HG03575 (cell line): ENCODE measurements around the gene PIWIL1.

Source experiments
- ATAC-seq: cut with Tn5 transposase; IDR thresholded peaks from one replicate; pipeline ENCODE4 v1.9.1; 2021; ENCODE audit not compliant: unreplicated experiment, insufficient number of reproducible peaks, low FRiP score; ENCODE audit errors: extremely low read depth

The PIWIL1 gene

GRCh38 chr12:130367003-130367402 is 29.3 kb downstream of the PIWIL1 start:
- no peak for ATAC-seq

- ATAC-seq, result no peak
Observed at GRCh38 chr12:130367523-130367922, 29.8 kb downstream of the PIWIL1 start.

- ATAC-seq, result no peak
Observed at GRCh38 chr12:130369816-130370215, 32.1 kb downstream of the PIWIL1 start.

- ATAC-seq, result no peak
Observed at GRCh38 chr12:130371296-130371695, 33.6 kb downstream of the PIWIL1 start.

GRCh38 chr12:130372936-130373335 is 35.2 kb downstream of the PIWIL1 start:
- ATAC-seq, result no peak

GRCh38 chr12:130374083-130374482 is 36.4 kb downstream of the PIWIL1 start:
- ATAC-seq, result no peak

GRCh38 chr12:130375296-130376287 is 37.9 kb downstream of the PIWIL1 start:
- no peak for ATAC-seq

- no peak for ATAC-seq
Observed at GRCh38 chr12:130382818-130383217, 45.1 kb downstream of the PIWIL1 start.

- no peak for ATAC-seq
Observed at GRCh38 chr12:130384234-130384633, 46.5 kb downstream of the PIWIL1 start.

- ATAC-seq, result no peak
Observed at GRCh38 chr12:130385193-130385592, 47.5 kb downstream of the PIWIL1 start.

- ATAC-seq, result no peak
Observed at GRCh38 chr12:130391186-130391585, 53.5 kb downstream of the PIWIL1 start.

- no peak for ATAC-seq
Observed at GRCh38 chr12:130394906-130395305, 57.2 kb downstream of the PIWIL1 start.

GRCh38 chr12:130396667-130397066 is 59.0 kb downstream of the PIWIL1 start:
- ATAC-seq, result no peak

GRCh38 chr12:130398100-130398848 is 60.6 kb downstream of the PIWIL1 start:
- no peak for ATAC-seq

- no peak for ATAC-seq
Observed at GRCh38 chr12:130401703-130402102, 64.0 kb downstream of the PIWIL1 start.

- ATAC-seq, result no peak
Observed at GRCh38 chr12:130405332-130405731, 67.6 kb downstream of the PIWIL1 start.

GRCh38 chr12:130412384-130412783 is 74.7 kb downstream of the PIWIL1 start:
- no peak for ATAC-seq

- no peak for ATAC-seq
Observed at GRCh38 chr12:130413909-130414308, 76.2 kb downstream of the PIWIL1 start.

GRCh38 chr12:130414381-130414780 is 76.7 kb downstream of the PIWIL1 start:
- ATAC-seq, result no peak

- ATAC-seq, result no peak
Observed at GRCh38 chr12:130418251-130418650, 80.6 kb downstream of the PIWIL1 start.
